ENCODE results near the gene SERINC1.

The SERINC1 gene

DNA sequence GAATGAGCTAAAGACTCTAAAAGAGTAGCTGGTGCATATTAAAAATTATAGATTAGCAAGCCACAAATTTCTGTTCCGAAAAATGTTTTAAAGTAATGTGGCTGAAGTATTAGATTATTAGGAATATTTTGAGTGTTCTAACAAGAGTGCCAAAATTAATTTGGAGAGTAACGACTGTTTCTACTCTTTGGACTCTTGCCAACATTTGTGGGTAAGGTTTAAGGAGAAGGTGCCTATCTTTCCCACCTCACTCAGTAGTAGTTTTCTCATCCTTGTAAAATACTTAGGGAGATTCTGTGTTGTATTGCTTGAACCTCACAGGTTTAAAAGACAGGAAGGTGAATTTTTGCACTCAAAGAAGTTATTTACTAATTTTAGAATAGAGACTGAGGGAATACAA, 67.2 kb downstream of the SERINC1 start:
- POLR2A ChIA-PET = interaction anchor here (0.7 kb wide), 1 partner anchor 69 kb away, joined by 4 read pairs; no protein-coding TSS in a partner anchor
- TF ChIP-seq, protein P1, sequence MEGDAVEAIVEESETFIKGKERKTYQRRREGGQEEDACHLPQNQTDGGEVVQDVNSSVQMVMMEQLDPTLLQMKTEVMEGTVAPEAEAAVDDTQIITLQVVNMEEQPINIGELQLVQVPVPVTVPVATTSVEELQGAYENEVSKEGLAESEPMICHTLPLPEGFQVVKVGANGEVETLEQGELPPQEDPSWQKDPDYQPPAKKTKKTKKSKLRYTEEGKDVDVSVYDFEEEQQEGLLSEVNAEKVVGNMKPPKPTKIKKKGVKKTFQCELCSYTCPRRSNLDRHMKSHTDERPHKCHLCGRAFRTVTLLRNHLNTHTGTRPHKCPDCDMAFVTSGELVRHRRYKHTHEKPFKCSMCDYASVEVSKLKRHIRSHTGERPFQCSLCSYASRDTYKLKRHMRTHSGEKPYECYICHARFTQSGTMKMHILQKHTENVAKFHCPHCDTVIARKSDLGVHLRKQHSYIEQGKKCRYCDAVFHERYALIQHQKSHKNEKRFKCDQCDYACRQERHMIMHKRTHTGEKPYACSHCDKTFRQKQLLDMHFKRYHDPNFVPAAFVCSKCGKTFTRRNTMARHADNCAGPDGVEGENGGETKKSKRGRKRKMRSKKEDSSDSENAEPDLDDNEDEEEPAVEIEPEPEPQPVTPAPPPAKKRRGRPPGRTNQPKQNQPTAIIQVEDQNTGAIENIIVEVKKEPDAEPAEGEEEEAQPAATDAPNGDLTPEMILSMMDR (IDR thresholded peaks at IDR 0.05; ENCODE audit: control extremely low read depth, extremely low read depth, low read depth, missing control alignments) = no peak
- no peak for DNase-seq (ENCODE audit: extremely low spot score)
- CTCF ChIA-PET = interaction anchor here (1.2 to 2.0 kb wide), 4 partner anchors 10 to 87 kb away, joined by 4 to 6 read pairs (median 4); no protein-coding TSS in a partner anchor

DNA sequence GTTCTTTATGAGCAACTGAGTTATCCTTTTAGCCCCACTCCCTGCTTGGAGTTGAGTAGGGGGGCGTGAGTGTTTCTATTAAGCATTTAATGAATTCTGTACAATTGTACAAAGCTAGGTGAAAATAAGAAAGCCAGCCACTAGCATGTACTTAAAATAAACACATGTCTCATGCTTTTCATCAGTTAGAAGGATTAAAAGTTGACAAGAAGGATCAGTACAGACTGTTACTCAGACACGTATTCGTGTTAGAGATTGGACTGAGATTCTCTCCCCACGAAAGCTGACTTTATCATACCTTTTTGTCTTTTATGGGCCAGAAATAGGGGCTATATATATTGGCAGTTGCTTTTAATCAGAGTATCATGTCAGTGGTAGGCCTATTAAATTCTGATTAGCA, 70.5 kb downstream of the SERINC1 start:
- POLR2A ChIA-PET = no interaction called here
- CTCF ChIA-PET = interaction anchor here (0.7 to 1.5 kb wide), 3 partner anchors 12 to 129 kb away, joined by 3 to 4 read pairs (median 3); no protein-coding TSS in a partner anchor
- TF ChIP-seq, protein P1 (IDR thresholded peaks at IDR 0.05; ENCODE audit: control extremely low read depth, extremely low read depth, low read depth, missing control alignments) = no peak
- DNase-seq (ENCODE audit: extremely low spot score) = no peak

DNA sequence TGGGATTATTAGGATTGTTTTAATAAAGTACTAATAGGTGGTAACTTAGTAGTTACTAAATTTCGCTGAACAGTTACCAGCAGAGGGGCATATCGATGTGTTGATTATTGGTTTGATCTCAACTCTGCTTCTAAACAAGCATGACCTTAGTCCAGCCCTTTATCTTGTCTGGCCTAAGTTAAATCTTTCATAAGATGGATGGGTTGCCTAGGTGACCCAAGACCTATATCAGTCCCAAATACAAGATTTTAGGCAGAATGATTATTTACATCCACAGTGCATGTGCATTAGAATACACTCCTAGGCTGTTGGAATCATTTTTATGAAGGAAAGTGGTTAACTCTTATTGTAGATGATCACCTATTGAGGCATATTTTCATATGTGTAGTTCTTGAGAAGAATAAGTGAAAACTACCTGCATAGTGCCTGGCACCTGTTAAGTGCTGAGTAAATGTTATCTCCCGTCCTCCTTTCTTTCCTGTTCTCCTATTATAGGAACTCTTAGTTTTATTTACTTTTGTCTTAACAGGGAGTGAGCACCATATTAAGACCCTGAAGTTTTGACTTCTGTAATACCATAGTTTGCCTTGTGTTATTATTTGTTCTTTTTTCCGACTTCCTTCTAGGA, 71.0 kb downstream of the SERINC1 start:
- TF ChIP-seq, protein P1 (IDR thresholded peaks at IDR 0.05; ENCODE audit: control extremely low read depth, extremely low read depth, low read depth, missing control alignments) = no peak
- ChIA-PET CTCF (interaction anchor here (1.5 kb wide), 1 partner anchor 130 kb away, joined by 4 read pairs; no protein-coding TSS in a partner anchor), POLR2A (no interaction called here)
- no peak for DNase-seq (ENCODE audit: extremely low spot score)

DNA sequence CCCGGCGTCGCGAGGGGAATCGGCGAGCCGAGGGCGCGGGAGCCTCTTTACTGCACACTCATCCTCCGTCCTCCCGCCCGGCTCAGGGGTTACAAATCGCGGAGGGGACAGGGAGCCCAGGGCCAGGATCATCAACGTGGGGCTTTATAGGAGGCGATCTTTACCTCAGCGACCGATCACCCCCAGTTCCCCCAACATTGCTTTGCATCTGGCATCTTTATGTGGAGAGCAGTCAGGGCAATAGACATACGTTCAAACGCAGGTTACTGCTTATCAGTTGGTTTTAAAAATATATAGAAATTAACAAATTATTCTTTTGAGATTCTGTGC, 71.5 kb downstream of the SERINC1 start:
- ChIA-PET POLR2A (no interaction called here), CTCF (interaction anchor here (0.9 to 1.5 kb wide), 4 partner anchors 10 to 92 kb away, joined by 3 to 4 read pairs (median 3); no protein-coding TSS in a partner anchor)
- no peak for DNase-seq (ENCODE audit: extremely low spot score)

DNA sequence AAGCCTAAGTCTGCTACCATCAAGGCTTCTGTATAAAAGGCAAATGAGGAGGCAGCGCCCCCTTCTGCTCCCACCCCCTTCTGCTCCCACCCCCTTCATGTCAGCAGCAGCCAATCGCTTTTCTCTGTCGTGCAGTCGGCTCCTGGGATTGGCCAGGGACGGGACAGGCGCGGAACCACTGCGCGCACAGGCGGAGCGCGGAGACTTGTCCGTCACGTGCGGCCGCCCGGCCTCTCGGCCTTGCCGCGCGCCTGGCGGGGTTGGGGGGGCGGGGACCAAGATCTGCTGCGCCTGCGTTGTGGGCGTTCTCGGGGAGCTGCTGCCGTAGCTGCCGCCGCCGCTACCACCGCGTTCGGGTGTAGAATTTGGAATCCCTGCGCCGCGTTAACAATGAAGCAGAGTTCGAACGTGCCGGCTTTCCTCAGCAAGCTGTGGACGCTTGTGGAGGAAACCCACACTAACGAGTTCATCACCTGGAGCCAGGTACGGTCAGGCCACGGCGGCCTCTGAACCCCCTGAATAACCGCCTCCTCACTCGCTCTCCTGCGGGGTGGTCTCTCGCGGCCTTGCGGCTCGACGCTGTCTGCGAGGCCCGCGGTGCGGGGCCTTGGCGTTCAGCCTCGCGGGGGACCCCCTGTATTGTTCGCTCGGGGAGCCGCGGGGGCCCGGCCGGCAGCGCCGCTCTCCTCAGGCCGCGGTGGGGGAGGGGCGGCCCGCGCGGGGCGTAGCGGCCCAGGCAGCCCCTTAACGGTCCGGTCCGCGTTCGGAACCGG, 72.1 kb downstream of the SERINC1 start, which contains the start of gene HSF2:
TSS of gene HSF2 (plus strand) at position 305 of the 773 bp plus-strand sequence. CDS start at position 391, 86 bp downstream.
- ChIA-PET POLR2A (no interaction called here), CTCF (interaction anchor here (0.9 to 1.5 kb wide), 5 partner anchors 9 to 92 kb away, joined by 3 to 4 read pairs (median 3); no protein-coding TSS in a partner anchor)
- DNase-seq (ENCODE audit: extremely low spot score) = peak; percentile 93
- TF ChIP-seq, protein P1 (IDR thresholded peaks at IDR 0.05; ENCODE audit: control extremely low read depth, extremely low read depth, low read depth, missing control alignments) = peak; percentile 9

More for the DNA sequence above, 71.5 kb downstream of the SERINC1 start:
- TF ChIP-seq, protein P1 (IDR thresholded peaks at IDR 0.05; ENCODE audit: control extremely low read depth, extremely low read depth, low read depth, missing control alignments) = no peak

DNA sequence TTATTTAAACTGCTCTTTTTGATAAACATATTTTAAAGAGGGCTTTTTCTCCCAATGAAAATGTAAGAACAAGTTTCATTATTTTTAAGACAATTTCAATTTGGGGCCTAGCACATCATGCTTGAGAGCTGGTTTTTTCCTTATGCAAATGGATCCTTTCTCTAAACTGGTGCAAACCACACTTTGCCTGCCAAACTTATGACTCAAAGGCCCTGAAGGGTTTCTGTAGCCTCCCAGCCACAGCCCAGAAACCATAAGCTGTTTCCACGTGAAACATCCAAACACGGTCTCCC, 72.6 kb downstream of the SERINC1 start:
- DNase-seq (ENCODE audit: extremely low spot score) = no peak
- TF ChIP-seq, protein P1 (IDR thresholded peaks at IDR 0.05; ENCODE audit: control extremely low read depth, extremely low read depth, low read depth, missing control alignments) = no peak
- ChIA-PET CTCF (interaction anchor here (0.9 to 1.5 kb wide), 5 partner anchors 8 to 93 kb away, joined by 3 to 4 read pairs (median 3); no protein-coding TSS in a partner anchor), POLR2A (no interaction called here)
